Common myeloid progenitor, CD34-positive (primary cell): Measurements from ENCODE around the gene CACNA1A.

Experiments
- CTCF ChIA-PET: fragments of 350-600 bp; sonication (Branson Sonifier 250); formaldehyde crosslinking; loops from one replicate; lab custom pipeline; 2021; ENCODE audit warnings: antibody characterized with exemption; lab: Charles Lee
- POLR2A ChIA-PET: fragments of 350-600 bp; sonication (Branson Sonifier 250); formaldehyde crosslinking; loops from one replicate; lab custom pipeline; 2021; ENCODE audit warnings: antibody characterized with exemption; lab: Charles Lee
- DNase-seq, 3 donors: peaks; one replicate each; pipeline versions ENCODE4 v3.0.0 to v3.0.0-alpha.2; 2013
- H3K27ac ChIP-seq, 2 experiments: 1 replicate in 1 of 2; 2 replicates in 1 of 2; pipeline ENCODE4 v1.7.0; 2013; ENCODE audit warnings: inconsistent platforms in 2 of 2, low read length in 2 of 2, mild to moderate bottlenecking in 2 of 2, low read depth in 1 of 2, moderate library complexity in 1 of 2; ENCODE audit not compliant: severe bottlenecking in 2 of 2, insufficient read depth in 1 of 2, poor library complexity in 1 of 2
- H3K27me3 ChIP-seq, 5 experiments: replicated peaks in 2 of 5; 1 replicate in 3 of 5; 2 replicates in 2 of 5; pipeline versions ENCODE4 v1.6.1 to v1.7.0; 2013; ENCODE audit warnings: low read length in 4 of 5, mild to moderate bottlenecking in 2 of 5, moderate library complexity in 2 of 5, inconsistent platforms in 1 of 5; ENCODE audit not compliant: insufficient read depth in 5 of 5, control insufficient read depth in 4 of 5
- H3K36me3 ChIP-seq, 4 experiments: 1 replicate in 2 of 4; 2 replicates in 2 of 4; pipeline versions ENCODE4 v1.6.1 to v1.7.0; 2013; ENCODE audit warnings: low read length in 3 of 4, control low read depth in 1 of 4, mild to moderate bottlenecking in 1 of 4; ENCODE audit not compliant: control insufficient read depth in 4 of 4, insufficient read depth in 4 of 4
- H3K4me1 ChIP-seq, 4 experiments: 1 replicate in 3 of 4; 2 replicates in 1 of 4; pipeline versions ENCODE4 v1.6.1 to v1.7.1; 2013; ENCODE audit warnings: low read length in 3 of 4, mild to moderate bottlenecking in 3 of 4, control low read depth in 1 of 4, inconsistent platforms in 1 of 4, moderate library complexity in 1 of 4; ENCODE audit not compliant: control insufficient read depth in 4 of 4, insufficient read depth in 4 of 4; ENCODE audit errors: control extremely low read depth in 1 of 4
- H3K4me3 ChIP-seq, 7 experiments: 1 replicate in 4 of 7; 2 replicates in 3 of 7; pipeline versions ENCODE4 v1.5.1 to v1.7.0; 2013; ENCODE audit warnings: mild to moderate bottlenecking in 7 of 7, low read length in 6 of 7, moderate library complexity in 6 of 7, inconsistent platforms in 2 of 7, low read depth in 2 of 7, control low read depth in 1 of 7; ENCODE audit not compliant: insufficient read depth in 4 of 7, control insufficient read depth in 1 of 7; ENCODE audit errors: extremely low read depth in 1 of 7
- H3K9me3 ChIP-seq, 5 experiments: 1 replicate in 4 of 5; 2 replicates in 1 of 5; pipeline versions ENCODE4 v1.6.1 to v1.7.1; 2013; ENCODE audit warnings: low read length in 4 of 5, mild to moderate bottlenecking in 2 of 5, inconsistent platforms in 1 of 5, low read depth in 1 of 5, moderate library complexity in 1 of 5; ENCODE audit not compliant: control insufficient read depth in 4 of 5, insufficient read depth in 2 of 5; ENCODE audit errors: control extremely low read depth in 1 of 5
- WGBS: methylation state at CpG from one replicate; pipeline ENCODE4 v1.1.5; 2013; ENCODE audit not compliant: insufficient coverage; 5-methylcytosine and 5-hydroxymethylcytosine counted together

Gene CACNA1A

DNA sequence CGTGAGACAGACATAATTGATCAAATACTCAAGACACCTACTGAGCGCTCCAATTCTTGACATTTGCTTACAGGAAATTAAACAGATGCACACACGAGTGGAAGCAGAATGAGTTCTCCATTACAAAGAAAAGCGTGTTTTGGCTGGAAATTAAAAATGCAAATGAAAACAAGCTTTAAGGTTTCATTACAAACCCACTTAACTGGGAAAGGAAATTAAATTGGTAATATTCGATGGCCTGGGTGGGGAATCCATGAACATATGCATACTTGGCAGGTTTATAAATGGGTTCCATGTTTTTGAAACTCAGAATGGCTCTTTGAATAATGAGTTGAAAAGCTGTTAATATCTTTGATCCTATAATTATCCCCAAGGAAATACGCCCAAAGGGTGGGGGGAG lies 178.0 kb downstream of the CACNA1A start:
- H3K9me3 ChIP-seq = peaks cover 0 to 1% (median 0%) of the 10 kb centered on the region in 5 experiments
- no peaks in the 10 kb centered on the region for H3K36me3 ChIP-seq
- no peak overlapping the region for H3K4me3 ChIP-seq
- CTCF ChIA-PET = no interaction called here
- 90% methylated on average over 5 of the region's 6 CpGs for WGBS
- POLR2A ChIA-PET = no interaction called here
- H3K27ac ChIP-seq = no peak overlapping the region
- DNase-seq = no peak
- H3K4me1 ChIP-seq = no peaks in the 10 kb centered on the region
- H3K27me3 ChIP-seq = peaks cover 0 to 6% (median 0%) of the 10 kb centered on the region in 5 experiments

DNA sequence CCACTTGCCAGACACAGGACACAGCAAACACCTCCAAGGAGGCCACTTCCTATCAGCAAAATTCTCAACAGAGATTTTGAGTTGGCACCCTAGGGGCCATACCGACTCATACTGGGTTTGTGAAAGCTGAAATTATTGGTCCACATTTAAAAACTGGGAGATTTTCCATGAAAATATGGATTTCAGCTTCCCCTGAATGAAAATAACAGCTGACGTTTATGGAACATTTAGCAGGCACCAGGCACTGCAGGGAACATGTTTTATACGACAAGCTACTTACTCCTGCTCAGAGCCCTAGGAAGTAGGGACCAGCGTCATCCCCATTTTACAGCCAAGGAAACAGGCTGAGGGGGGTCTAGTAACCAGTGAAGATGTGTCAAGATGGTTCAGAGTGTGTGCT lies 186.8 kb downstream of the CACNA1A start:
- Histone ChIP-seq H3K27ac (no peak overlapping the region), H3K36me3 (no peaks in the 10 kb centered on the region), H3K27me3 (peaks cover 0 to 14% (median 0%) of the 10 kb centered on the region in 5 experiments), H3K4me3 (no peak overlapping the region), H3K4me1 (no peaks in the 10 kb centered on the region), H3K9me3 (peaks cover 0 to 11% (median 4%) of the 10 kb centered on the region in 5 experiments)
- ChIA-PET CTCF (interaction anchor here (0.7 kb wide), 1 partner anchor 10 kb away, joined by 3 read pairs; no protein-coding TSS in a partner anchor), POLR2A (no interaction called here)
- no peak for DNase-seq
- whole genome bisulfite sequencing = 93% methylated on average over 4 of the region's 4 CpGs

DNA sequence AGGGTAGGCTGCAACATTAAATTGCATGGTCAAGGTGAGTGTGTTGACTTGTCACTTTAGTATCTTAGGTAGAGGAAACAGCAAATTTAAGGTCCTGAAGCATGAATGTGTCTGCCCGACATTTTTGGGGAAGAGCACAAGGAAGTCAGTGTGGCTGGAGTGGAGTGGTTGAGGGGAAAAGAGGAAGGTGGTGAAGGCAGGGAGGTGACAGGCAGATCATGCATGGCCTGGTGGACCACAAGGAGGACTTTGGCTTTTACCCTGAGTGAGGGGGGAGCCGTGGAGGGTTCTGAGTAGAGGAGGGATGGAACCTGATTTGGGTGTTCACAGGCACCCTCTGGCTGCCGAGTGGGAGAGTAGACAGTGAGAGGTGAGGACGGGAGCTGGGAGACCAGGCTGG lies 188.1 kb downstream of the CACNA1A start:
- CTCF ChIA-PET = no interaction called here
- 71% methylated on average over 4 of the region's 4 CpGs for WGBS

DNA sequence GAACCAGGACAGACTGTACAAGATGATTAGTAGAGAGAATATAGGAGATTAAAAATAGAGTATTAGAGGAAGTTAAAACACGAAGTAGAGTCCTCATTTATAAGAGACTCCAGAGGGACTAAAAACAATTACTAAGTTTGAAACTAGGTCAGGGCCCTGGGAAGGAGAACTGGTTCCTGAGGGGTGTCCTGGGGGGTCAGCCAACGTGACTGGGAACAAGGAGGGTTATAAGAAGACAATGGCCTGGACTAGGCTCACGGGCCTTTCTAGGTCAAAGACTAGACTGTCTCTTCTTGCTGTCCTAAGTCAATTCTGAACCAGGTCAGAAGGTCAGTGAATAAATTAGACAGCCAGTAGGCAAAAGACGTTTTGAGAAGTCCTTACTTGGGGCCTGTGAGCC lies 190.8 kb downstream of the CACNA1A start:
- Histone ChIP-seq H3K4me1 (no peaks in the 10 kb centered on the region), H3K27me3 (peaks cover 0 to 14% (median 0%) of the 10 kb centered on the region in 5 experiments), H3K36me3 (no peaks in the 10 kb centered on the region), H3K9me3 (peaks cover 0 to 8% (median 2%) of the 10 kb centered on the region in 5 experiments), H3K27ac (no peak overlapping the region), H3K4me3 (no peak overlapping the region)
- WGBS = 80% methylated on average over 3 of the region's 4 CpGs
- POLR2A ChIA-PET = no interaction called here
- DNase-seq = no peak
- CTCF ChIA-PET = no interaction called here

More for the DNA sequence above, 188.1 kb downstream of the CACNA1A start:
- peaks cover 0 to 14% (median 0%) of the 10 kb centered on the region in 5 experiments for H3K27me3 ChIP-seq
- H3K4me3 ChIP-seq = no peak overlapping the region
- no peak for DNase-seq
- no peak overlapping the region for H3K27ac ChIP-seq
- POLR2A ChIA-PET = no interaction called here
- no peaks in the 10 kb centered on the region for H3K36me3 ChIP-seq
- H3K9me3 ChIP-seq = peaks cover 0 to 11% (median 4%) of the 10 kb centered on the region in 5 experiments
- no peaks in the 10 kb centered on the region for H3K4me1 ChIP-seq

DNA sequence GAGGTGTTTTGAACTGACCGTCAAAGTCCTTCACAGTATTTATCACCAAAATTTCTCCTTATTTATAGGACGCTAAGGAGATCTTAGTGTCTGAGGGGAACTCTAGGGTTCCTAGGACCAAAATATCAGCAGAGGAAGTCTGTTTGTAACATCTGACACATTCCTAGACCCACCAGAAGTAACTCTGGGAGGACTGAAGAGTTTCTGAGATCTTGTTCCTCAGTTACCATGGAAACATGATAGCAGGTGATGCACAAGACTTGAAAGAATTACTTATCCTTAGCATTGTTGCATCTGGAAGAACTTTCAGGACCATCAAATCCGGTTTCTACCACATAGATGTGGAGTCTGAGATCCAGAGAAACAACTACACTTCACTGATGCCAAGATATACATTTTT lies 191.5 kb downstream of the CACNA1A start:
- H3K27me3 ChIP-seq = peaks cover 0 to 14% (median 0%) of the 10 kb centered on the region in 5 experiments
- no peaks in the 10 kb centered on the region for H3K36me3 ChIP-seq
- no CpG with 5 or more reads among the region's 3 CpGs for WGBS
- H3K4me1 ChIP-seq = no peaks in the 10 kb centered on the region
- ChIA-PET CTCF (no interaction called here), POLR2A (no interaction called here)
- no peak for DNase-seq
- no peak overlapping the region for H3K4me3 ChIP-seq
- no peak overlapping the region for H3K27ac ChIP-seq
- peaks cover 0 to 8% (median 2%) of the 10 kb centered on the region in 5 experiments for H3K9me3 ChIP-seq

DNA sequence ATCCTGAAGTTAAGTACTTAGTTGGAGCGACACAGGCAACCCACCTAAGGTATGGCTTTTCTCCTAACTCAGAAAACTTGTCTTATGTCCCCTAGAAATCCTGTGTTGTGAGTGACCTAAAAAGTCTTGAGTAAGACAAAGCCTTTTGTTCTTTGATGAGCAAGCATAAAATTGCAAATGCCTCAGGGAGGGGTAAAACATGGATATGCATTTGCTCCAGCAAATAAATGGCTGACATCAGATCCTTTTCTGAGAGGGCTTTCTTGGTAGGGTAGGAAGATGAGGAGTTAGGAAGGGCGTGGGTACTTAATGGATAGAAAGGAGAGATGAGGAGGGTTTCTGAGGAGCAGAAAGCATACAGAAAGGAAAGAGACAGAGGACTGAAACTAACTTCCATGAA lies 192.4 kb downstream of the CACNA1A start:
- Histone ChIP-seq H3K4me1 (no peaks in the 10 kb centered on the region), H3K9me3 (peaks cover 0 to 8% (median 2%) of the 10 kb centered on the region in 5 experiments), H3K27ac (no peak overlapping the region), H3K4me3 (no peak overlapping the region), H3K36me3 (no peaks in the 10 kb centered on the region), H3K27me3 (peaks cover 0 to 14% (median 0%) of the 10 kb centered on the region in 5 experiments)
- POLR2A ChIA-PET = no interaction called here
- CTCF ChIA-PET = no interaction called here
- 88% methylated on average over 2 of the region's 2 CpGs for WGBS
- DNase-seq = no peak

DNA sequence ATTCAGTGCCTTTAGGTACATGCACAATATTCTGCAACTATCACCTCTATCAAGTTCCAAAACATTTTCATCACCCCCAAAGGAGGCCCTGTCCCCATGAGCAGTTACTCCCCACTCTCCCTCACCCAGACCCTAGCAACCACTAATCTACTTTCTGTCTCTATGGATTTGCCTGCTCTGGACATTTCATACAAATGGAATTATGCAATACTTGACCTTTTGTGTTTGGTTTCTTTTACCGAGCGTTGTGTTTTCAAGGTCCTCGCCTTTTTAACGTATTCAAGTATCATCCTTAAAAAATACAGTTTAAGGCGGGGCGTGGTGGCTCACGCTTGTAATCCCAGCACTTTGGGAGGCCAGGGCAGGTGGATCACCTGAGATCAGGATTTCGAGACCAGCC lies 196.4 kb downstream of the CACNA1A start:
- H3K4me1 ChIP-seq = no peaks in the 10 kb centered on the region
- H3K4me3 ChIP-seq = no peak overlapping the region
- no peak for DNase-seq
- 87% methylated on average over 8 of the region's 8 CpGs for WGBS
- CTCF ChIA-PET = no interaction called here
- POLR2A ChIA-PET = no interaction called here
- no peak overlapping the region for H3K27ac ChIP-seq
- H3K9me3 ChIP-seq = peaks cover 0 to 5% (median 2%) of the 10 kb centered on the region in 5 experiments
- no peaks in the 10 kb centered on the region for H3K36me3 ChIP-seq
- peaks cover 0 to 6% (median 0%) of the 10 kb centered on the region in 5 experiments for H3K27me3 ChIP-seq
